ENCODE data around the gene NGEF. TPM values are rescaled to one million over a fixed set of nuclear protein-coding genes. Genes with fewer than 3 reads are reported as not detected.

The NGEF gene
- total RNA-seq, 1 donor from 2014 or later, result 2.6 TPM

DNA sequence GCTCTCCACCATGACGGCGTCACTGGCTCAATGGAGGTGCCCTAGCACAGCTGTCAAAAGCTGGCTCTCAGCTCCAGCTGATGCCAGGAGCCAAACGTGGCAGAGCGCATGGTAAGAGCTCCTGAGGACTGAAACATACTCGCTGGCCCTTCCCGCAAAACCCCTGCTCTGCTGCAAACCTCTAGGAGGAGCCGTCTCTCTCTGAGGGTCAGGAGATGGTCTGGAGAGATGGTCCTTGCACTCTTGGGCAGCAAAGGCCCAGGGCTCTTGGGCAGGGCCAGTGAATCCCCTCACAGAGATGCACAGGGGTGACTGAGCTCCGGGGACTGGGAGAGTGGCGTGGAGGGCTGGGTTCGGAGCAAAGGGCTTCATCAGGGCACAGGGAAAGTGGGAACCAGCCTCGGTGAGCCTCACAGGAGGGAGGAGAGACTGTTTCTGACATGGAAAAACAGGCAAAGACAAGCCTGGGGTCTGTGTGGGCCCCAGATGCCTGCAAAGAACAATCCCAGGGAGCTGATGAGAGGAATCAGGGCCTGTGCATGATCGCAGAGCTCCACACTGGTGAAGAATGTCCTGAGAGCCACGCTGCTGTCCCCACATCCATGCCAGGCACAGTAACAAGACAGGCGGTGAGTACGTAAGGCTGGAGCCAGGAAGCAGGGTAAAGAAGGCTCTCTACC, 125.7 kb downstream of the NGEF start:
- Histone ChIP-seq H3K27me3 (ENCODE audit: control insufficient read depth in 3 of 3, insufficient read depth in 3 of 3, low read length in 3 of 3) (peaks cover 9 to 32% (median 27%) of the 10 kb centered on the region in 3 donors), H3K27ac (ENCODE audit: low read depth, low read length) (no peak overlapping the region), H3K36me3 (ENCODE audit: control insufficient read depth in 3 of 3, insufficient read depth in 3 of 3, low read length in 3 of 3) (no peaks in the 10 kb centered on the region), H3K4me3 (ENCODE audit: low read length in 3 of 3) (no peak overlapping the region), H3K9ac (ENCODE audit: low read depth in 1 of 3, low read length in 3 of 3) (no peak overlapping the region), H3K9me3 (ENCODE audit: control insufficient read depth in 3 of 3, low read length in 3 of 3) (no peaks in the 10 kb centered on the region), H3K4me1 (ENCODE audit: control insufficient read depth in 3 of 3, insufficient read depth in 3 of 3, low read length in 3 of 3) (peaks cover 7 to 18% (median 17%) of the 10 kb centered on the region in 3 donors)

DNA sequence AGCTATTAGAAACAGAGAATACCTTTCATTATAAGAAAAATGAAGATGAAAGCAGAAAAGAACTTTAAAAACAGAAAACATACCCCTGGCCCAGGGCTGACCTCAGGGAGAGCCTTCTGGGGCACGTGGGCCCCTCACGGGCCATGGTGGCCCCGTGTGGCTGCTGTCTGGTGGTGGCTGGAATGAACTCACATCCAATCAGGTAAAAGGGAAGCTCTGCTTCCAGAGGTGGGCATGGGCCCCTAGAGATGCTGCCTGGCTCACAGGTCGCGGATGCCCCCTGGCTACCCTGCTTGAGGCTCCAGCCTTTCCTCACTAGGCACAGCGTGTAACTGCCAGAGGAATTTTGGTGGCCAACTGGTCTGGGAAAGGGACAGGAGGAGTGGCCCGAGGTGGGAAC, 126.4 kb downstream of the NGEF start:
- no peak overlapping the region for H3K27ac ChIP-seq (ENCODE audit: low read depth, low read length)
- no peaks in the 10 kb centered on the region for H3K9me3 ChIP-seq (ENCODE audit: control insufficient read depth in 3 of 3, low read length in 3 of 3)
- no peak overlapping the region for H3K4me3 ChIP-seq (ENCODE audit: low read length in 3 of 3)
- no peak overlapping the region for H3K9ac ChIP-seq (ENCODE audit: low read depth in 1 of 3, low read length in 3 of 3)
- peaks cover 2 to 11% (median 11%) of the 10 kb centered on the region in 3 donors for H3K4me1 ChIP-seq (ENCODE audit: control insufficient read depth in 3 of 3, insufficient read depth in 3 of 3, low read length in 3 of 3)
- no peaks in the 10 kb centered on the region for H3K36me3 ChIP-seq (ENCODE audit: control insufficient read depth in 3 of 3, insufficient read depth in 3 of 3, low read length in 3 of 3)
- H3K27me3 ChIP-seq (ENCODE audit: control insufficient read depth in 3 of 3, insufficient read depth in 3 of 3, low read length in 3 of 3), result peaks cover 9 to 32% (median 27%) of the 10 kb centered on the region in 3 donors

DNA sequence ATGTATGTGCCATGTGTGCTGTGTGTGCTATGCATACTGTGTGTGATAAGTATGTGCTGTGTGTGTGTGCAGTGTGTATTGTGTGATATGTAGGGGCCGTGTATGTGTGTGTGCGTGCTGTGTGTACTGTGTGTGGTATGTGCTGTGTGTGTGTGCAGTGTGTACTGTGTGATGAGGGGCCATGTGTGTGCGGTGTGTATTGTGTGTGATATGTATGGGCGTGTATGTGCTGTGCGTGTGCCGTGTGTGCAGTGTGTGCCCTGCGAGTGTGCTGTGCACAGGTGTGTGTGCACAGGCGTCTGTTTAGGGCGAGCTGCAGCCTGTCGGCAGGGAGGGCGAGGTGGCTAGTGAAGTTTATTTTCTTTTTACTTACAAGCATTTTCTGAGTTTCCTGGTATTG, 126.9 kb downstream of the NGEF start:
- no peak overlapping the region for H3K4me3 ChIP-seq (ENCODE audit: low read length in 3 of 3)
- peaks cover 9 to 32% (median 27%) of the 10 kb centered on the region in 3 donors for H3K27me3 ChIP-seq (ENCODE audit: control insufficient read depth in 3 of 3, insufficient read depth in 3 of 3, low read length in 3 of 3)
- H3K9me3 ChIP-seq (ENCODE audit: control insufficient read depth in 3 of 3, low read length in 3 of 3), result no peaks in the 10 kb centered on the region
- H3K9ac ChIP-seq (ENCODE audit: low read depth in 1 of 3, low read length in 3 of 3), result no peak overlapping the region
- H3K27ac ChIP-seq (ENCODE audit: low read depth, low read length), result no peak overlapping the region
- peaks cover 0 to 7% (median 7%) of the 10 kb centered on the region in 3 donors for H3K4me1 ChIP-seq (ENCODE audit: control insufficient read depth in 3 of 3, insufficient read depth in 3 of 3, low read length in 3 of 3)
- H3K36me3 ChIP-seq (ENCODE audit: control insufficient read depth in 3 of 3, insufficient read depth in 3 of 3, low read length in 3 of 3), result no peaks in the 10 kb centered on the region

DNA sequence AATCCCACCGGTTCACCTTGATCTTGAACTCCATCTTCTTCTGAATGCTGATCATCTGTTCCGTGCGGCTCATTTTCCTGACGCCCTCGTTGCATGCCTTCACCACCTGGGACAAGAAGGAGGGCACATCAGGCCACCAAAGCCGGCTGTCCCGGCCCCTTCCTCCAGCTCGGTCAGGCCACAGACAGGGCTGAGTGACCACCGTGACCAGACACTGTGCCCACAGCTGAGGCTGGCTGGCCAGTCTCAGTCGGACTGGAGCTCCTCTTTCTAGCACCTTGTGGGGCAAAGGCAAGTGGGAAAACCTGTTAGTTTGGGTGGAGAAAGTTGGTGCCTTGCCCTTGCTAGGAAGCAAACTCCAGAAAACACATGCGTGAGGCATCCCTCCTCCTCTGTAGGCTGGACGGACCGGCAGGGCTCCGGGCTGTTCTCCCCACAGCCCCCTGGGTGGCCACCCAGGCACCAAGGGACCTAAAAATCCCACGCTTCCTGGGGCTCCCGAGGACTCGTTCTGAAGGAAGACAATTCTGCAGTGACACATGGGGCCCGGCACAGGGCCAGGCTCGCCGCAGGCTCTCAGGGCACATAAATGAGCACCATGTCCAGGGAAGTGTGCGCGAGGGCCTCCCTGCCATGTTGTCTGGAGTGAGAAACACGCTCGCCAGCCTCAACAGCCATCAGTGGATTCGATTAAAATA, 127.6 kb downstream of the NGEF start:
- Histone ChIP-seq H3K36me3 (ENCODE audit: control insufficient read depth in 3 of 3, insufficient read depth in 3 of 3, low read length in 3 of 3) (no peaks in the 10 kb centered on the region), H3K4me3 (ENCODE audit: low read length in 3 of 3) (no peak overlapping the region), H3K4me1 (ENCODE audit: control insufficient read depth in 3 of 3, insufficient read depth in 3 of 3, low read length in 3 of 3) (no peaks in the 10 kb centered on the region), H3K9me3 (ENCODE audit: control insufficient read depth in 3 of 3, low read length in 3 of 3) (no peaks in the 10 kb centered on the region), H3K9ac (ENCODE audit: low read depth in 1 of 3, low read length in 3 of 3) (no peak overlapping the region), H3K27me3 (ENCODE audit: control insufficient read depth in 3 of 3, insufficient read depth in 3 of 3, low read length in 3 of 3) (peaks cover 9 to 27% (median 27%) of the 10 kb centered on the region in 3 donors), H3K27ac (ENCODE audit: low read depth, low read length) (no peak overlapping the region)

DNA sequence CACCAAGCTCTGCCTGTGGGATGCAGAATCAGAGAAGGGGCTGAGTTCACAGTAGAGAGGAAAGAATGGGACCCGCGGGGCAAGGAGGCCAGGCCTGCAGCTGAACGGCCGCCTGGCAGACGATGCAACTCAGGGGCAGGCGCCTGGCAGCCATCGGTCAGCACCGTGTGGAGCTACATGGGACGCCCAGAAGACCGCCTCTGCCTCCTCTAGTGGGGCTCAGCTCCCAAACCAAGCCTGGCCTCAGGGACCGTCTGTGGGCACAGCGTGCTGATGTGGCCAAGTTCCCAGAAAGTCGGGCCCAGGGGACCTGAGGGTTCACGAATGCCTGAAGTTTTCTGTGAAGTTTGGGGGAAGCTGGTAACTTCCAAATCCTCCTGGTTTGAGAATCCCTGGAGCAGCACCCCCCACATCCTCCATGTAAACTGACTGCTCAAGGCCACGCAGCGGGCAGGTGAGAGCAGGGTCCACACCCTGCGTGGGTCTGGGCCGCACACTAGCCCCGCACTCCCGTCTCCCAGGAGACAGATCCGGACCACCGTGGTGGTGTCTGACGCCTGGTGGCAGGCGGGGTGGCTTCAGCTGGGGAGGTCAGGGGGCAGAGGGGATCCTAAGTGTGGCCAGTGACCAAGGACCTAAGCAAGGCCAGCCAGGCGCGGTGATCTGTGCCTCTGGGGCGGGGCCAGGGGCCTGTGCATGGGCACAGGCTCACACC, 128.3 kb downstream of the NGEF start:
- Histone ChIP-seq H3K4me3 (ENCODE audit: low read length in 3 of 3) (no peak overlapping the region), H3K9ac (ENCODE audit: low read depth in 1 of 3, low read length in 3 of 3) (no peak overlapping the region), H3K27me3 (ENCODE audit: control insufficient read depth in 3 of 3, insufficient read depth in 3 of 3, low read length in 3 of 3) (peaks cover 9 to 27% (median 27%) of the 10 kb centered on the region in 3 donors), H3K4me1 (ENCODE audit: control insufficient read depth in 3 of 3, insufficient read depth in 3 of 3, low read length in 3 of 3) (no peaks in the 10 kb centered on the region), H3K27ac (ENCODE audit: low read depth, low read length) (no peak overlapping the region), H3K9me3 (ENCODE audit: control insufficient read depth in 3 of 3, low read length in 3 of 3) (no peaks in the 10 kb centered on the region), H3K36me3 (ENCODE audit: control insufficient read depth in 3 of 3, insufficient read depth in 3 of 3, low read length in 3 of 3) (no peaks in the 10 kb centered on the region)

DNA sequence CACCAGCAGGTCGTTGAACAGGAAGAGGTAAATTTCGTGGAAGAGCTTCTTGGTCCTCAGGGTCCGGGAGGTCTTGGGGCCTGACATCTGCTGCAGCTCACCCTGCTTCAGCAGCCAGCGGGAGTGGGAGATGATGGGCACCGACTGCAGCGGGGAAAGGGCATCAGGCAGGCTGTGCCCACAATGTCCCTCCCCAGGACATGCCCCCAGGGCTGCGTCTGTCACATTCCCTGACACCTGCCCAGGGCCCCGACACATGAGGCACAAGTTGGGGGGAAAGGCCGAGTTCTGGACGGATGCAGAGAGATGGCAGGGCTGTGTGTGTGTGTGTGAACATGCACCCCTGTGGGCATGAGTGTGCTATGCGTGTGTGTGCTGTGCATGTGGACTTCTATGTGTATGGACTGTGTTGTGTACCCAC, 129.0 kb downstream of the NGEF start:
- Histone ChIP-seq H3K36me3 (ENCODE audit: control insufficient read depth in 3 of 3, insufficient read depth in 3 of 3, low read length in 3 of 3) (no peaks in the 10 kb centered on the region), H3K9me3 (ENCODE audit: control insufficient read depth in 3 of 3, low read length in 3 of 3) (no peaks in the 10 kb centered on the region), H3K4me3 (ENCODE audit: low read length in 3 of 3) (no peak overlapping the region), H3K4me1 (ENCODE audit: control insufficient read depth in 3 of 3, insufficient read depth in 3 of 3, low read length in 3 of 3) (no peaks in the 10 kb centered on the region), H3K9ac (ENCODE audit: low read depth in 1 of 3, low read length in 3 of 3) (no peak overlapping the region), H3K27ac (ENCODE audit: low read depth, low read length) (no peak overlapping the region), H3K27me3 (ENCODE audit: control insufficient read depth in 3 of 3, insufficient read depth in 3 of 3, low read length in 3 of 3) (peaks cover 9 to 27% (median 27%) of the 10 kb centered on the region in 3 donors)

DNA sequence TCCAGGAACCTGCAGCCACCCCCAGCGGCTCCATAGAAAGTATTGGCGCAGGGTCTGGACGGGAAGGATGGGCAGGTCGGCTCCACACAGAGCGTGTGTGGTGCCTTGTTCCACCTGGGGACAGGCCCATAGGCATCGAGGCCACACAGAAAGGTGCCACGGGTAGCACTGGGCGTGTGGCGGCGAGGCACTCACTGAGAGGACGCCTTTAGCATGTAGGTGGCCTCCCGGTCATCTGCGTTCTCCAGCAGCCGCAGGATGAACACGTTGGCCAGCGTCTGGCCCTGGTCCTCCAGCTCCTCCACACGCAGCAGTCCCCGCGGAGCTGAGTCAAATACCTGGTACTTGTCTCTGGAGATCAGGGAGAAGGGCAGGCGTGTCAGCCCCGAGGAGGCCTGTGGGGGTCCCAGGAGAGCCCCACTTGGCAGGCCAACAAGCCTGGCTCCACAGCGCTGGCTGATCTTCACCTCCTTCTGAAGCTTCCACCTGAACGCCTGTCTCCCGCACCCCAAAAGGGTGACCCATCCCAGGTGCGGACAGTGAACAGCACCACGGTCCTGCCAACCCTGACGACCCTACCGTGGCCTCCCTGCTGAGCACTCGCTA, 129.8 kb downstream of the NGEF start:
- Histone ChIP-seq H3K4me3 (ENCODE audit: low read length in 3 of 3) (no peak overlapping the region), H3K27me3 (ENCODE audit: control insufficient read depth in 3 of 3, insufficient read depth in 3 of 3, low read length in 3 of 3) (peaks cover 9 to 27% (median 24%) of the 10 kb centered on the region in 3 donors), H3K27ac (ENCODE audit: low read depth, low read length) (no peak overlapping the region), H3K9ac (ENCODE audit: low read depth in 1 of 3, low read length in 3 of 3) (no peak overlapping the region), H3K36me3 (ENCODE audit: control insufficient read depth in 3 of 3, insufficient read depth in 3 of 3, low read length in 3 of 3) (no peaks in the 10 kb centered on the region), H3K4me1 (ENCODE audit: control insufficient read depth in 3 of 3, insufficient read depth in 3 of 3, low read length in 3 of 3) (no peaks in the 10 kb centered on the region), H3K9me3 (ENCODE audit: control insufficient read depth in 3 of 3, low read length in 3 of 3) (no peaks in the 10 kb centered on the region)

DNA sequence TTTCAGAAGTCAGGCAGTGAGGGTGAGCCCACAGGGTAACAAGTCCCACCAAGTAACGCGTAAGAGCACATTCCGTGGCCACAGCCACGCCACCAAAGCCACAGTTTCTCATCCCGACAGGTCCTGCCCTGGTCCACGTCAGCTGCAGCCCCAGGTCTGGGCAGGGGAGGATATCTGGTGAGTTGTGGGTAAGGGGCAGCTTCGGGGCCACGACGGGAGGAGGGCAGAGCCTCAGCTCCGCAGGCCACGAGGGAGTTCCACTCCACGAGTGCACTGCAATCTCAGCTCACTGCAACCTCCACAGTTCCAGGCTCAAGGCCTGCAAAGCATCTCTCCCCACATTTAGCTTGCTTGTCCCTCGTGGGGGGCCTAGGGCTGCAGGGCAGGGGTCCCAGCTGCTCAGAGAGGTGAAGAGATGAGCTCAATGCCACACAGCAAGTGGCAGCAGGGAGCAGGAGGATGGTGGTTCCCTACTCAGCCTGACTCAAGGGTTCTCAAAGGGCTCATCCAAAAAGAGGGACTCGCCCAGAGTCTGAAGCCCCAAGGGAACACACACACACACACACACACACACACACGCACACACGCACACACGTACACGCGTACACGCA, 130.4 kb downstream of the NGEF start:
- H3K9ac ChIP-seq (ENCODE audit: low read depth in 1 of 3, low read length in 3 of 3), result no peak overlapping the region
- H3K4me3 ChIP-seq (ENCODE audit: low read length in 3 of 3), result no peak overlapping the region
- H3K4me1 ChIP-seq (ENCODE audit: control insufficient read depth in 3 of 3, insufficient read depth in 3 of 3, low read length in 3 of 3), result no peaks in the 10 kb centered on the region
- no peaks in the 10 kb centered on the region for H3K36me3 ChIP-seq (ENCODE audit: control insufficient read depth in 3 of 3, insufficient read depth in 3 of 3, low read length in 3 of 3)
- peaks cover 9 to 27% (median 23%) of the 10 kb centered on the region in 3 donors for H3K27me3 ChIP-seq (ENCODE audit: control insufficient read depth in 3 of 3, insufficient read depth in 3 of 3, low read length in 3 of 3)
- H3K27ac ChIP-seq (ENCODE audit: low read depth, low read length), result no peak overlapping the region
- H3K9me3 ChIP-seq (ENCODE audit: control insufficient read depth in 3 of 3, low read length in 3 of 3), result no peaks in the 10 kb centered on the region

DNA sequence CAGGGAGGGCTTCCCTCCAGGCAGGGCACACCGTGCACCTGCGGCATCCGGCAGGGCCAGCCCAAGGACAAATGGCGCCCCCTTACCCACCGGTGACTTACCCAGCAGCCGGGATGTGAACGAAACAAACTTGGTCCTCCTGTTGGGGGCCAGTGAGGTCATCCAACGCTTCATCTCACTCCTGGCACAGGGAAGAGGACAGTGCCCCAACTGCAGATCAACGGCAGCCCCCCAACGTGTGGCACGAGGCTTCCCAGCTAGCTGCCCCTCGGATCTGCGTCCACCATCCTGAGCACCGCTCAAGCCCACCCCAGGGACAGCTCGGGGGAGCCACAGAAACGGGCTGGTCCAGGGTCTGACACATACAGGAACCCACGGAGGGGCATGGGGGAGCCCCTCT, 131.0 kb downstream of the NGEF start:
- Histone ChIP-seq H3K36me3 (ENCODE audit: control insufficient read depth in 3 of 3, insufficient read depth in 3 of 3, low read length in 3 of 3) (no peaks in the 10 kb centered on the region), H3K27ac (ENCODE audit: low read depth, low read length) (no peak overlapping the region), H3K9ac (ENCODE audit: low read depth in 1 of 3, low read length in 3 of 3) (no peak overlapping the region), H3K9me3 (ENCODE audit: control insufficient read depth in 3 of 3, low read length in 3 of 3) (no peaks in the 10 kb centered on the region), H3K27me3 (ENCODE audit: control insufficient read depth in 3 of 3, insufficient read depth in 3 of 3, low read length in 3 of 3) (peaks cover 9 to 27% (median 23%) of the 10 kb centered on the region in 3 donors), H3K4me3 (ENCODE audit: low read length in 3 of 3) (no peak overlapping the region), H3K4me1 (ENCODE audit: control insufficient read depth in 3 of 3, insufficient read depth in 3 of 3, low read length in 3 of 3) (peaks cover 0 to 4% (median 0%) of the 10 kb centered on the region in 3 donors)

Measured in skeletal muscle tissue (tissue), 4 donors.